Thyroid gland (tissue), 4 donors: ENCODE measurements around the gene FOXN4.

Source experiments
- POLR2A ChIP-seq, 2 donors: fragments of 450-650 bp; IDR thresholded peaks; one replicate each; pipeline ENCODE4 v1.6.1; 2017; ENCODE audit warnings: antibody characterized with exemption in 2 of 2, mild to moderate bottlenecking in 2 of 2, moderate library complexity in 1 of 2
- TF ChIP-seq, protein P1 (sequence below), 6 experiments: fragments of 200-600 bp in 3 of 6; fragments of 450-650 bp in 3 of 6; sonication (generic) in 3 of 6; IDR thresholded peaks; one replicate each; pipeline ENCODE4 v1.5.1; 2016 to 2019; ENCODE audit warnings: antibody characterized with exemption in 6 of 6, mild to moderate bottlenecking in 2 of 6, inconsistent platforms in 1 of 6, moderate library complexity in 1 of 6

DNA sequence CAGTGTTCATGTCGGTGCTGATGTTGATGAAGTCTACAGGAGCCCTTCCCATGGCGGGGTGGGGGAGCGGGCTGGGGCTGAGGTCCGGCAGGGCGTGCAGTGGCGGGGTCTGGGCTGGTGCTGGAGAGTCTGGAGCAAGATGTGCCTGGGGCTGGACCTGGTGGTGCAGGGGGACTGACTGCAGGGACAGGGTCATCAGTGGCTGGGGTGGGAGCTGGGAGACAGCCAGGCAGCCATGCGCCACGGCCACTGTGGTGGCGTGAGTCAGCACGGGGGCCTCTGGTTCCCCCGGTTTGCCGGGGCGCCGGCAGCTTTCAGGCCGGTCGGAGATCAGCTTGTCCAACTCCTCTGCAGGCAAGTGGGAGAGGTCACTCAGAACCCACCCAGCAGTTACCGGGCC, 27.6 kb downstream of the FOXN4 start:
- TF ChIP-seq, protein P1, sequence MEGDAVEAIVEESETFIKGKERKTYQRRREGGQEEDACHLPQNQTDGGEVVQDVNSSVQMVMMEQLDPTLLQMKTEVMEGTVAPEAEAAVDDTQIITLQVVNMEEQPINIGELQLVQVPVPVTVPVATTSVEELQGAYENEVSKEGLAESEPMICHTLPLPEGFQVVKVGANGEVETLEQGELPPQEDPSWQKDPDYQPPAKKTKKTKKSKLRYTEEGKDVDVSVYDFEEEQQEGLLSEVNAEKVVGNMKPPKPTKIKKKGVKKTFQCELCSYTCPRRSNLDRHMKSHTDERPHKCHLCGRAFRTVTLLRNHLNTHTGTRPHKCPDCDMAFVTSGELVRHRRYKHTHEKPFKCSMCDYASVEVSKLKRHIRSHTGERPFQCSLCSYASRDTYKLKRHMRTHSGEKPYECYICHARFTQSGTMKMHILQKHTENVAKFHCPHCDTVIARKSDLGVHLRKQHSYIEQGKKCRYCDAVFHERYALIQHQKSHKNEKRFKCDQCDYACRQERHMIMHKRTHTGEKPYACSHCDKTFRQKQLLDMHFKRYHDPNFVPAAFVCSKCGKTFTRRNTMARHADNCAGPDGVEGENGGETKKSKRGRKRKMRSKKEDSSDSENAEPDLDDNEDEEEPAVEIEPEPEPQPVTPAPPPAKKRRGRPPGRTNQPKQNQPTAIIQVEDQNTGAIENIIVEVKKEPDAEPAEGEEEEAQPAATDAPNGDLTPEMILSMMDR (IDR thresholded peaks at IDR 0.05), result no peak
- no peak for TF ChIP-seq POLR2A (IDR thresholded peaks at IDR 0.05)
